Duodenal mucosa (tissue), 2 donors: Measurements from ENCODE around the gene KLRD1.
"Not testable (repeated sequence)": the region's sequence is repeated elsewhere in the genome, so short reads cannot be mapped to it uniquely, and the experiment has no call there.

ENCODE experiments used
- H3K27ac ChIP-seq: one replicate; pipeline ENCODE4 v1.7.0; 2013; ENCODE audit warnings: low read depth, low read length
- H3K27me3 ChIP-seq, 2 donors: one replicate each; pipeline ENCODE4 v1.7.0; 2013; ENCODE audit warnings: low read length in 2 of 2, control low read depth in 1 of 2; ENCODE audit not compliant: insufficient read depth in 2 of 2, control insufficient read depth in 1 of 2
- H3K36me3 ChIP-seq, 2 donors: one replicate each; pipeline ENCODE4 v1.7.0; 2013; ENCODE audit warnings: low read length in 2 of 2, control low read depth in 1 of 2; ENCODE audit not compliant: insufficient read depth in 2 of 2, control insufficient read depth in 1 of 2
- H3K4me1 ChIP-seq, 2 donors: one replicate each; pipeline ENCODE4 v1.7.0; 2013; ENCODE audit warnings: low read length in 2 of 2, control low read depth in 1 of 2; ENCODE audit not compliant: insufficient read depth in 2 of 2, control insufficient read depth in 1 of 2
- H3K4me3 ChIP-seq, 2 donors: one replicate each; pipeline ENCODE4 v1.7.0; 2013; ENCODE audit warnings: low read length in 2 of 2, low read depth in 1 of 2
- H3K9ac ChIP-seq, 2 donors: one replicate each; pipeline ENCODE4 v1.7.0; 2013; ENCODE audit warnings: low read length in 2 of 2, low read depth in 1 of 2
- H3K9me3 ChIP-seq, 2 donors: one replicate each; pipeline ENCODE4 v1.7.0; 2013; ENCODE audit warnings: low read length in 2 of 2, control low read depth in 1 of 2; ENCODE audit not compliant: control insufficient read depth in 1 of 2

The KLRD1 gene

GRCh38 chr12:10366875-10367274 lies 59.2 kb downstream of the KLRD1 start:
- H3K27ac ChIP-seq = no peak overlapping the region
- H3K4me1 ChIP-seq = peaks cover 20 to 35% of the 10 kb centered on the region in 2 donors

GRCh38 chr12:10367714-10368113 lies 60.0 kb downstream of the KLRD1 start:
- H3K36me3 ChIP-seq, H3K9me3 ChIP-seq, H3K27ac ChIP-seq, H3K9ac ChIP-seq, H3K27me3 ChIP-seq, H3K4me3 ChIP-seq: not testable (repeated sequence)
- peaks cover 20 to 33% of the 10 kb centered on the region in 2 donors for H3K4me1 ChIP-seq

More at GRCh38 chr12:10366875-10367274, 59.2 kb downstream of the KLRD1 start:
- Histone ChIP-seq H3K9me3 (no peaks in the 10 kb centered on the region), H3K9ac (no peak overlapping the region), H3K4me3 (no peak overlapping the region), H3K27me3 (no peaks in the 10 kb centered on the region), H3K36me3 (no peaks in the 10 kb centered on the region)

- Histone ChIP-seq H3K36me3 (no peaks in the 10 kb centered on the region), H3K4me1 (peaks cover 16 to 26% of the 10 kb centered on the region in 2 donors), H3K27ac (no peak overlapping the region), H3K4me3 (no peak overlapping the region), H3K27me3 (no peaks in the 10 kb centered on the region), H3K9me3 (no peaks in the 10 kb centered on the region), H3K9ac (no peak overlapping the region)
Measured at GRCh38 chr12:10368206-10369171, 60.8 kb downstream of the KLRD1 start.

- Histone ChIP-seq H3K36me3 (no peaks in the 10 kb centered on the region), H3K9me3 (no peaks in the 10 kb centered on the region), H3K27me3 (no peaks in the 10 kb centered on the region), H3K9ac (no peak overlapping the region), H3K4me1 (peaks cover 10 to 16% of the 10 kb centered on the region in 2 donors), H3K4me3 (no peak overlapping the region), H3K27ac (no peak overlapping the region)
Measured at GRCh38 chr12:10369557-10370415, 62.1 kb downstream of the KLRD1 start.

- H3K27ac ChIP-seq, H3K9ac ChIP-seq, H3K27me3 ChIP-seq, H3K9me3 ChIP-seq, H3K4me3 ChIP-seq, H3K36me3 ChIP-seq, H3K4me1 ChIP-seq: not testable (repeated sequence)
Measured at GRCh38 chr12:10371893-10372535, 64.3 kb downstream of the KLRD1 start.

GRCh38 chr12:10372559-10372958 lies 64.9 kb downstream of the KLRD1 start:
- no peak overlapping the region for H3K27ac ChIP-seq
- H3K4me1 ChIP-seq = no peaks in the 10 kb centered on the region
- no peaks in the 10 kb centered on the region for H3K36me3 ChIP-seq
- no peak overlapping the region for H3K9ac ChIP-seq
- no peaks in the 10 kb centered on the region for H3K9me3 ChIP-seq
- no peaks in the 10 kb centered on the region for H3K27me3 ChIP-seq
- H3K4me3 ChIP-seq = no peak overlapping the region

- no peaks in the 10 kb centered on the region for H3K27me3 ChIP-seq
- no peak overlapping the region for H3K4me3 ChIP-seq
- no peaks in the 10 kb centered on the region for H3K9me3 ChIP-seq
- H3K9ac ChIP-seq = no peak overlapping the region
- no peak overlapping the region for H3K27ac ChIP-seq
- H3K36me3 ChIP-seq = no peaks in the 10 kb centered on the region
- no peaks in the 10 kb centered on the region for H3K4me1 ChIP-seq
Measured at GRCh38 chr12:10374624-10375018, 67.0 kb downstream of the KLRD1 start.

- not testable (repeated sequence) for H3K36me3 ChIP-seq, H3K4me3 ChIP-seq, H3K27me3 ChIP-seq, H3K9me3 ChIP-seq, H3K4me1 ChIP-seq, H3K9ac ChIP-seq, H3K27ac ChIP-seq
Measured at GRCh38 chr12:10378737-10379136, 71.1 kb downstream of the KLRD1 start.
